Keratinocyte (primary cell): ENCODE data around the gene TAB2.

Experiments
- CTCF ChIP-seq, 3 experiments: IDR thresholded peaks in 1 of 3; conservative IDR thresholded peaks in 1 of 3; optimal IDR thresholded peaks in 1 of 3; 2 replicates in 2 of 3; 3 replicates in 1 of 3; pipeline versions ENCODE3 to v1.5.1; 2011; ENCODE audit warnings: low read length in 3 of 3, mild to moderate bottlenecking in 3 of 3, moderate library complexity in 2 of 3, control low read depth in 1 of 3, inconsistent platforms in 1 of 3; ENCODE audit not compliant: insufficient read depth in 2 of 3; ENCODE audit errors: extremely low read depth in 1 of 3
- EZH2 ChIP-seq: IDR thresholded peaks from one replicate; pipeline ENCODE4 v1.6.1; 2012; ENCODE audit warnings: inconsistent platforms, mild to moderate bottlenecking, low read length, moderate library complexity

- no peak for TF ChIP-seq CTCF (optimal IDR thresholded peaks at IDR 0.05 in 1 of 3, IDR thresholded peaks at IDR 0.05 in 1 of 3, conservative IDR thresholded peaks at IDR 0.05 in 1 of 3; ENCODE audit: extremely low read depth in 1 of 3, insufficient read depth in 2 of 3, low read length in 3 of 3)
- no peak for TF ChIP-seq EZH2
Measured at GRCh38 chr6:149365197-149365596, 47.7 kb downstream of the TAB2 start.
